HG03469 (cell line): ENCODE measurements around the gene TYRO3.

ENCODE experiments used
- ATAC-seq: cut with Tn5 transposase; IDR thresholded peaks from one replicate; pipeline ENCODE4 v1.9.1; 2021; ENCODE audit warnings: mild to moderate bottlenecking, moderate library complexity, moderate number of reproducible peaks; ENCODE audit not compliant: unreplicated experiment

Gene TYRO3

DNA sequence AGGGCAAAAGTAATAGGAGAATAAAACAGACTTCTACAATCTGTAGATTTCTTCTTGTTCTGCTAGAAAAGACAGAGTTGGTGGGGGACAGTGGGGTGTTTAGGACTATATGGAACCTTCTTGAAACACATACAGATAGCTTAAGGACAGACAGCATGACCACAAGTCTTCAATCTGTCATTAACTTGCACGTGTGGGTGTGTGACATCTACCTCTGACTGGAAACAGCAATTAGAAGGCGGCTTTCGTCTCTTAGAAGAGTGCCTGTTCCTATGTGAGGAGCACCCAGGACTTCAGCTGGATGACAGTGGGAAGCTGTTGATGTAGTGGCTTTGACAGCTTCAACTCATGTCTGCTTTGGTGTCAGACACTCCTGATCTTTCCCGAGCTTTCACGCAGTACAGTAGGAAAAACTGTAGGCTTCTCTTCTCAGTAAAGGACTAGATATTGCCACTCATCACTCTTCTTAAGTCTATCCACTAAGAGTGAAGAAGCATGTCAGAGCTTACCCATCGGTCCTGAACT lies 44.5 kb downstream of the TYRO3 start:
- no peak for ATAC-seq

GRCh38 chr15:41603941-41604911 lies 45.2 kb downstream of the TYRO3 start:
- no peak for ATAC-seq

GRCh38 chr15:41605566-41605965 lies 46.6 kb downstream of the TYRO3 start:
- ATAC-seq: no peak

- no peak for ATAC-seq
Observed at GRCh38 chr15:41606997-41607396, 48.0 kb downstream of the TYRO3 start.

DNA sequence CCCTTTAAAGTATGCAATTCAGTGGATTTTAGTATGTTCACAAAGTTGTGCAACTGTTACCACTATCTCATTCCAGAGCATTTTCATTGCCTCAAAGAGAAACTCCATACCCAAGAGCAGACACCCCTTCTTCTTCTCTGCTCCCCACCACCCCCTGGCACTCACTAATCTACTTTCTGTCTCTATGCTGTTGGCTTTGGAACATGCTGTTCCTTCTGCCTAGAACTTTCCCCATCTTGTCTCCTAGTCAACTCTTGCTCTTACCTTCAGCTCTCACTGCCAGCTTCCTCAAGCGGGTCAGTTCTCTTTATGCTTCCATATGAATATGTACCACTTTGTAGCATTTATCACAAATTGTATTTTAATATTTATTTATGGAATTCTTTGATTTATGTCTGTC lies 50.1 kb downstream of the TYRO3 start:
- ATAC-seq: no peak

DNA sequence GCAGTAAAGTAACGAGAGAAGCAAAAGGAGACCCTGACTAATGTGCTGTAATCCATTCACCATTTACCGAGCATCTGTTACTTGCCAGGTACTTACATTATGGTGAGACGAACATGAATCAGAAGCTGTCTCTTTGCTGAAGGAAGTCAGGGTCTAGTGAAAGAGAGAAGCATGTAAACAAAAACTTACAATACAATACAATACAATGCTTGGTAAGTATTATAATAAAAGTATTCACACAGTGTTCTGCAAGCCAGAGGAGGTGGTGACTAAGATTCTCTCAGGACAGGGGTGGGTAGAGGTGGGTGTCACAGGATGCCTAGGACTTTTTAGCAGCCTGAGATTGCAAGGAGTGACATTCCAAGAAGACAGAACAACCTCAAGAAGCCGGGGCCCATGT lies 51.0 kb downstream of the TYRO3 start:
- ATAC-seq: no peak

GRCh38 chr15:41620536-41621199 lies 61.7 kb downstream of the TYRO3 start:
- ATAC-seq: no peak

- no peak for ATAC-seq
Observed at GRCh38 chr15:41621200-41622193, 62.5 kb downstream of the TYRO3 start.

DNA sequence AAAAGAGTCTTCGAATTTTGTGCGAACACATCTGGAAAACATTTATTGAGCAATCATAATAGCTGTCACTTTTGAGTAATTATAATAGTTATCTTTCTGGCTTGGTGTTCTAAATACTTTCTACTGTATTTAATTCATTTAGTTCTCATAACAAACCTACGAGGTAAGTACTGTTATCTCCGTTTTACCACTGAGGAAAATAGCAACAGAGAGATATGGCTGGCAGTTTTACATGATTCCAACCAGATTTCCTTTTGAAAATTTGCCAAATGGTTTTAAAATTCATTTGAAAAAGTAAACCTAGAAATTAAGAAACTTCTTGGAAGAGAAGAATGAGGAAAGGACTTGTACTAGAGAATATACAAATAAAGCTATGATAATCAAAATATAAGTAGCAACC lies 63.9 kb downstream of the TYRO3 start:
- ATAC-seq: no peak

DNA sequence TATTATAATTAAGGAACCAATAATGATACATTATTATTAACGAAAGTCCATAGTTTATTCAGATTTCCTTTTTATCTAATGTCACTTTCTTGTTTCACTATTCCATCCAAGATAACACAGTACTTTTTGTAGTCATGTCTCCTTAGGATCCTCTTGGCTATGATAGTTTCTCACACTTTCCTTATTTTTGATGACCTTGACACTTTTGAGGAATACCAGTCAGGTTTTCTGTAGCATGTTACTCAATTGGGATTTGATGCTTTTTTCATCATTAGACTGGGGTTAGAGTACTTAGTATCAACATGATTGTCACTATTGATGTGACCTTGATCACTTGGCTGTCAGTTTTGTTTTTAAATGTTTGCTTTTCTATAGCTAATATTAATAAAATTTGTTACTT lies 68.2 kb downstream of the TYRO3 start:
- no peak for ATAC-seq

DNA sequence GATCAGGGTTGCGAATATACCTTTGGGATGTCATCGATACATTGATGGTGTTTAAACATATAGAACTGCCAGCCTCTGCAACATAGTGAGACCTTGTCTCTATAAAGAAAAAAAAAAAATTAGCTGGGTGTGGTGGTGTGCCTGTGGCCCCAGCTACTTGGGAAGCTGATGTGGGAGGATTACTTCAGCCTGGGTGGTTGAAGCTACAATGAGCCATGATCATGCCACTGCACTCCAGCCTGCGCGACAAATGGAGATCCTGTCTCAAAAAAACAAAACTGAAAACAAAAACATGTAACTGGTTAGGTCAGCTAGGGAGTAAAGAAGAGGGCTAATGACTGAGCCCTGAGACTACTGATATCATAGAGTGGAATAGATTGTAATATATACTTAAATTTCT lies 70.5 kb downstream of the TYRO3 start:
- no peak for ATAC-seq

GRCh38 chr15:41629883-41630282 lies 70.9 kb downstream of the TYRO3 start:
- ATAC-seq: no peak

GRCh38 chr15:41630616-41631217 lies 71.7 kb downstream of the TYRO3 start:
- ATAC-seq: no peak

DNA sequence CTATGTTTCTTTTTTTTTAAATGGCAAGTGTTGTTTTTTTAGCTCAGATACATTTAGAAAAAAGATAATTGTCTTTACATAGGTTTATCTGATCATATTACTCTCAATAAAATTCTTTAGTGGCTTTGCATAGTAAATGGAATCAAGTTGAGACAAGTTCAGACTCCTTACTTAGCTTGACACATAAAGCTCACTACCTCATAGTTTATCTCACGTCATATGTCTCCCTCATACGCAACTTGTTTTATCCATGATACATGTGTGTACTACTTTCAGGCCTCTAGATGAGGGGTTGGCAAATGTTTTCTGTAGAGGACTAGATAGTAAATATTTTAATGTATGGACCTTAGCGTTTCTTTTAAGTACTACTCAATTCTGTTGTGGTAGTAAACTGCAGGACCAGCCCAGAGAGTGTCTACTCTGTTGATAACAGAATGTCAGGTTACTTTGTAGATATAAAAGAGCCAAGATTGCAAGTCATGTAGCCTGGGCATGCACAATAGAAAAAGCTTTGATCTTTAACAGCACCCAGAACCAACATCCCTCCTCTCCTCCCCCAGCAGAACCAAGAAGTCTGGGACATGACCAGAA lies 73.0 kb downstream of the TYRO3 start:
- ATAC-seq: no peak
